Thymus (tissue), 11 donors: ENCODE results near the gene MTURN. TPM values are rescaled to one million over a fixed set of nuclear protein-coding genes. Genes with fewer than 3 reads are reported as not detected.
"Not testable (repeated sequence)": the region's sequence is repeated elsewhere in the genome, so short reads cannot be mapped to it uniquely, and the experiment has no call there.

Experiments used
- DNase-seq, 9 donors: peaks; one replicate each; pipeline ENCODE4 v3.0.0-alpha.2; 2013; ENCODE audit warnings: low spot score in 9 of 9, low read depth in 6 of 9, missing footprints in 1 of 9
- H3K27ac ChIP-seq, 2 donors: one replicate each; pipeline ENCODE4 v1.5.1; 2013; ENCODE audit warnings: control low read depth in 1 of 2, low read depth in 1 of 2, low read length in 1 of 2, mild to moderate bottlenecking in 1 of 2, moderate library complexity in 1 of 2
- H3K27me3 ChIP-seq, 2 donors: one replicate each; pipeline ENCODE4 v1.5.1; 2013; ENCODE audit warnings: low read length in 1 of 2; ENCODE audit not compliant: control insufficient read depth in 2 of 2, insufficient read depth in 1 of 2
- H3K36me3 ChIP-seq, 2 donors: one replicate each; pipeline ENCODE4 v1.5.1; 2013; ENCODE audit warnings: low read length in 1 of 2, mild to moderate bottlenecking in 1 of 2, moderate library complexity in 1 of 2; ENCODE audit not compliant: control insufficient read depth in 2 of 2, insufficient read depth in 2 of 2
- H3K4me1 ChIP-seq, 2 donors: one replicate each; pipeline ENCODE4 v1.5.1; 2013; ENCODE audit warnings: low read length in 2 of 2; ENCODE audit not compliant: control insufficient read depth in 2 of 2, insufficient read depth in 2 of 2
- H3K4me3 ChIP-seq, 2 donors: one replicate each; pipeline ENCODE4 v1.5.1; 2013; ENCODE audit warnings: low read length in 2 of 2, control low read depth in 1 of 2, mild to moderate bottlenecking in 1 of 2
- H3K9me3 ChIP-seq, 2 donors: one replicate each; pipeline ENCODE4 v1.5.1; 2013; ENCODE audit warnings: low read length in 1 of 2, mild to moderate bottlenecking in 1 of 2; ENCODE audit not compliant: control insufficient read depth in 2 of 2, insufficient read depth in 1 of 2
- WGBS: extraction: QIAGEN DNeasy Blood & Tissue Kit; methylation state at CpG from one replicate; pipeline ENCODE4 v1.1.7; 2013; 5-methylcytosine and 5-hydroxymethylcytosine counted together
- polyA plus RNA-seq: library from polyadenylated mRNA; stranded (reverse); fragments of 200-250 nt; gene quantifications from one replicate; pipeline ENCODE4 v1.2.3, GENCODE V29; 2013
- total RNA-seq: library from RNA; stranded (reverse); fragments of 120-200 nt; gene quantifications from one replicate; pipeline ENCODE4 v1.2.4, GENCODE V29; 2013
- donor health status: healthy.

The MTURN gene
- total and polyA plus RNA-seq, 2 donors, result 6.4 to 18.9 TPM

DNA sequence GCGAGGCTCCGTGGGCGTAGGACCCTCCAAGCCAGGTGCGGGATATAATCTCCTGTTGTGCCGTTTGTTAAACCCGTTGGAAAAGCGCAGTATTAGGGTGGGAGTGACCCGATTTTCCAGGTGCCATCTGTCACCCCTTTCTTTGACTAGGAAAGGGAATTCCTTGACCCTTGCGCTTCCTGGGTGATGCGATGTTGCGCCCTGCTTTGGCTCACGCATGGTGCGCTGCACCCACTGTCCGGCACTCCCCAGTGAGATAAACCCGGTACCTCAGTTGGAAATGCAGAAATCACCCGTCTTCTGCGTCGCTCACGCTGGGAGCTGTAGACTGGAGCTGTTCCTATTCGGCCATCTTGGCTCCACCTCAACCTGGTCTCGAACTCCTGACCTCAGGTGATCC is 36.2 kb upstream of the MTURN start:
- H3K36me3 ChIP-seq, H3K27me3 ChIP-seq, H3K4me3 ChIP-seq, H3K4me1 ChIP-seq, DNase-seq, H3K9me3 ChIP-seq, H3K27ac ChIP-seq: not testable (repeated sequence)
- WGBS, result 94% methylated on average over 21 of the region's 21 CpGs

DNA sequence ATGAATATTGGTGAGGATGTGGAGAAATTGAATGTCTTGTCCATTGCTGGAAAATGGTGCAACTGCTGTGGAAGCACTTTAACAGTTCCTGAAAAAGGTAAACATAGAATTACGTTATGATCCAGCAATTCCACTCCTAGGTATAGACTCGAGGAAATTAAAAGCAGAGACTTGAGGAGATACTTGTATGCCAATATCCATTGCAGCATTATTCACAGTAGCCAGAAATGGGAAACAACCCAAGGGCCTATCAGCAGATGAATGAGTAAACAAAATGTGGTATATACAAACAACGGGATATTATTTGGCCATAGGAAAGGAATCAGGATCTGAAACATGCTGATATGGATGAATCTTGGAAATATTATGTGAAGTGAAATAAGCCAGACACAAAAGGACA is 32.5 kb upstream of the MTURN start:
- 98% methylated on average over 3 of the region's 3 CpGs for WGBS
- Histone ChIP-seq H3K36me3 (no peaks in the 10 kb centered on the region), H3K4me3 (no peak overlapping the region), H3K27ac (no peak overlapping the region), H3K4me1 (no peaks in the 10 kb centered on the region), H3K27me3 (no peaks in the 10 kb centered on the region), H3K9me3 (peaks cover 0 to 5% of the 10 kb centered on the region in 2 donors)
- no peak for DNase-seq

DNA sequence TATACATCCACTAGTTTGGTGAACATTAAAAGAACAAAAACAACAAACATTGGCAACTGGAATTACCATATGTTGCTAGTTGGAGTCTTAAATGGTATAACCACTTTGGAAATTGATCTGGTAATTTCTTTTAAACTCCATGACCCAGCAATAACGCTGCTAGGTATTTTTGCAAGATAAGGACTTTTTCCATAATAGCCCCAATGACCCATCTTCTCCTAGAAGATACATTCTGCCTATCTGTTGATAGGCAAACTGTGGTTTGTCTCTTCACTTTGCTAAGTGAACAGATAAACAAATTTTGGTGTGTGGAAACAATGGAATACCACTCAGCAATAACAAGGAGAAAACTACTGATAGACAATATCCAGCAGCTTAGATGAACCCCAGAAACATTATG is 30.6 kb upstream of the MTURN start:
- Histone ChIP-seq H3K4me3 (no peak overlapping the region), H3K27me3 (no peaks in the 10 kb centered on the region), H3K9me3 (no peaks in the 10 kb centered on the region), H3K36me3 (no peaks in the 10 kb centered on the region), H3K27ac (no peak overlapping the region), H3K4me1 (no peaks in the 10 kb centered on the region)
- WGBS, result 98% methylated on average over 1 of the region's 1 CpG
- DNase-seq, result no peak

DNA sequence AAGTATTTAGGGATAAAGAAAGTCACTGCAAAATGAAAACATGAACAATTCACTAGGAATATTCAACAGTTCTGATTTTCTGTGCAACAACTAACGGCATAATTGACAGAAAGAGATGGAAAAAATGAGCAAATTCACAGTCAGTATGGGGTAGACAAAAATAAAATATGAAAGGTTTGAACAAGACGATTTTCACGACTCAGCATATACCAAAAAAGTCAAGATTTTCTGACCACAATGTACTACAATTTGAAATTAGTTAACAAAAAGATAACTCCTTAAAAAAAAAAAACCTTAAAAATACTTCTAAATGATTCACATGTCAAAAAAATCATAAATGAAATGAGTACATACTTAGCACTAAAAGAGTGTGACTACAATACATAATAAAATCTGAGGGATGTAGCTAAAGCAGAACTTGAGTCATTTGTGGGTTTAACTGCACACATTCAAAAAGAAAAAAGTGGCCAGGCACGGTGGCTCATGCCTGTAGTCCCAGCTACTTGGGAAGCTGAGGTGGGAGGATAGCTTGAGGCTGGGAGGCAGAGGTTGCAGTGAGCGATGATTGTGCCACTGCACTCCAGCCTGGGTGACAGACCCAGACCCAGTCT is 22.6 kb upstream of the MTURN start:
- Histone ChIP-seq H3K27me3 (no peaks in the 10 kb centered on the region), H3K36me3 (no peaks in the 10 kb centered on the region), H3K9me3 (peaks cover 0 to 3% of the 10 kb centered on the region in 2 donors), H3K27ac (no peak overlapping the region), H3K4me1 (no peaks in the 10 kb centered on the region), H3K4me3 (no peak overlapping the region)
- 98% methylated on average over 5 of the region's 5 CpGs for WGBS
- no peak for DNase-seq

DNA sequence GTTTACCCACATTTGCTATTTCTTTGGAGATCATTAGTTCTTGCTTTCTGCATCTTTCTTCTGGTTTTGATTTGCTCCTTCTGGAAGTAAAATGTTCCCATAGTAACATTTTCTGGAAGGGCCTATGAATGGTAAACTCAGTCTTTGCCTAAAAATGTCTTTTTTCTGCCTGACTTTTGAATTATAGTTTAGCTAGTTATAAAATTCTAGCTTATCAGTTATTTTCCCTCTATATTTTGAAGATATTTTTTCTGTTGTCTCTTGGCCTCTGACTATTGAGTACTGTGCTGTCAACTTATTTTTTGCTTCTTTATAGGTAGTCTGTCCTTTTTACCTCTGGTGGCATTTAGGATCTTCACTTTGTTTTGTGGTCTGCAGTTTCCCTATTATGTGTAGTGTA is 21.6 kb upstream of the MTURN start:
- H3K27ac ChIP-seq, result no peak overlapping the region
- H3K36me3 ChIP-seq, result no peaks in the 10 kb centered on the region
- H3K9me3 ChIP-seq, result peaks cover 0 to 3% of the 10 kb centered on the region in 2 donors
- DNase-seq, result no peak
- no peaks in the 10 kb centered on the region for H3K4me1 ChIP-seq
- no peak overlapping the region for H3K4me3 ChIP-seq
- no peaks in the 10 kb centered on the region for H3K27me3 ChIP-seq

DNA sequence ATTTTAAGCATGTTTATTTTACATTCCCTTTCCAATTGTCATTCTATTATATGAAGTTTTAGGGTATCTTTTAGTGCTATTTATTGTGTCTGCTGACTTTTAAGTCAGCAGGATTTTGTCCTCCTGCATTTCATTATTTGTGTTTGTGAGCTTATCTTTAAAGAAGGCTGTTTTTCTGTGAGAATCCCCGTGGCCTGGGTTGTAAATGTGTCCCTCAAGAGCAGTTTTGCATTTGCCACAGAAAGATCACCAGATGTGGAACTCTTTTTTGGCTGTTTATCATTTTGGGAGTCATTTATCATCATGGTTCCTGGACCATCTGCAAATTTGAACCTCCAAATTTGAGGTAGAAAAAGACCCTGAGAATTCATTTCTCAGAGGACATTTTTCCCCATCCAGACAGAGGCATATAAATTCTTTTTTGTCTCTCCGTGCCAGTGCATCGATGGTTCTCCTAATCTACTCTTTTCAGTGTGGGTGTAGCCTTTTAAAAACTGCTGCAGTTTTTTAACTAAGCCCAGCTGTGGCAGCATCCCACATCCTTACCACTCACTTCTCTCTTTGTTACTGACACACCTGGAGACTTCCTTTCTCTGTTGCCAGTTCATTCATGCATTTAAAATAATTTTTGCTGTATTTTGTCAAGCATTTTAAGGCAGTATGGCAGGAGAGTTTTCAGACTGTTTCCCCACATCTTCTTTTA is 20.1 kb upstream of the MTURN start:
- Histone ChIP-seq H3K4me3 (no peak overlapping the region), H3K4me1 (no peaks in the 10 kb centered on the region), H3K27me3 (no peaks in the 10 kb centered on the region), H3K9me3 (peaks cover 0 to 3% of the 10 kb centered on the region in 2 donors), H3K27ac (no peak overlapping the region), H3K36me3 (no peaks in the 10 kb centered on the region)
- peak in 1 of 9 donors; percentile 41 for DNase-seq
- WGBS, result 81% methylated on average over 3 of the region's 3 CpGs

DNA sequence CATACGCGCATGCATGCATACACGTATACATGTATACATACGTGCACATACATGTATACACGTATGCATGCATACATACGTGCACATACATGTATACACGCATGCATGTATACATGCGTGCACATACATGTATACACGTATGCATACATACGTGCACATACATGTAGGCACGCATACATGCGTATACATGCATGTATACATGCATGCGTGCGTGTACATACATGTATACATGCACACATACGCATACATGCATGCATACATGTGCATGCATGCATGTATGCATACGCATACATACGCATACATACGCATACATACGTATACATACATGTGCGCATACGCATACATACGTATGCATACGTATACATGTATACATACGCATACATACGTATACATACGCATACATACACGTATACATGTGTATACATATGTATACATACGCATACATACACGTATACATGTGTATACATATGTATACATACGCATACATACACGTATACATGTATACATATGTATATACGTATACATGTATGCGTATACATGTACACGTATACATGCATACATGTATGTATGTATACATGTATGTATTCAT is 19.0 kb upstream of the MTURN start:
- no peak overlapping the region for H3K4me3 ChIP-seq
- H3K36me3 ChIP-seq, result no peaks in the 10 kb centered on the region
- no peaks in the 10 kb centered on the region for H3K27me3 ChIP-seq
- H3K27ac ChIP-seq, result no peak overlapping the region
- H3K4me1 ChIP-seq, result no peaks in the 10 kb centered on the region
- 94% methylated on average over 34 of the region's 34 CpGs for WGBS
- DNase-seq, result no peak
- peaks cover 0 to 3% of the 10 kb centered on the region in 2 donors for H3K9me3 ChIP-seq

DNA sequence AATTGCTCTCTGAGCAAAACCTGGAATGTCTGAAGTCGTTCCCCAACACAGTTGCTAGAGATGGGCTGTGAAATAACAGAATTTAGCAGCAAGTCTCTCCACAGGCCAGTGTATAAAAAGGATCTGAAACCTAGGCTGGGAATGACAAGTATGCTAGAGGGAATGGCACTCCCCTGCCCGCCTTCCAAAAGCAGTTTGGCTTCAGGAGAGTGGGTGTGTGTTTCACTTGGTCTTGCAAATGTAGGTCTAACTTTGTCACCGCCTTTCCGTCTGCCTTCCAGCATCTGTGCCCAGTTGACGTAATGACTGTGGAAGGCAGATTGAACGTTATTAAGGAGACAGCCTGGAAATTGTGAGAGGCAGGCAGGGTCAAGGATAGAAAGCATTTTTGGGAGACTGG is 18.0 kb upstream of the MTURN start:
- 97% methylated on average over 6 of the region's 6 CpGs for WGBS
- Histone ChIP-seq H3K4me1 (no peaks in the 10 kb centered on the region), H3K27ac (no peak overlapping the region), H3K4me3 (no peak overlapping the region), H3K27me3 (no peaks in the 10 kb centered on the region), H3K36me3 (no peaks in the 10 kb centered on the region), H3K9me3 (peaks cover 0 to 3% of the 10 kb centered on the region in 2 donors)
- no peak for DNase-seq

DNA sequence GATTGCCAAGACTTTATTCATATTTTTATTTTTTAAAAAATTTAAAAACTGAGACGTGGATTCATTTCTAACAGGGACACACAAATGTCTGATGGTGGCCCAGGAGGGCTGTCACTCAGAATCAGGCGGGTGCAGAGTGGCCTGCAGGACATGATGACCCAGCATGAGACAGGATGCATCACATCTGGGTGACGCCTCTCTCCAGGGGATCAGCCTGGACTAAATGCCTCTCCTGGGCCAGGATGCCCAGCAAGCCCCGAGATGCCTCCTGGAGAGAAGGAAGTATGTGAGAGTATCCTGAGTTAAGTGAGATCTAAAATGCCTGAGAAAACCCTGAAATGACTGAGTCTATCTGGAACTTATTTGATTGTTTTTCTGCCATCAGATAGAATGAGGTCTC is 16.9 kb upstream of the MTURN start:
- Histone ChIP-seq H3K9me3 (no peaks in the 10 kb centered on the region), H3K4me1 (no peaks in the 10 kb centered on the region), H3K27ac (no peak overlapping the region), H3K27me3 (no peaks in the 10 kb centered on the region), H3K4me3 (no peak overlapping the region), H3K36me3 (no peaks in the 10 kb centered on the region)
- DNase-seq, result no peak
- WGBS, result 94% methylated on average over 4 of the region's 4 CpGs
